Measurements from ENCODE around the gene TXNDC9. TPM values are rescaled to one million over a fixed set of nuclear protein-coding genes. Genes with fewer than 3 reads are reported as not detected.

TXNDC9 gene
- total and polyA plus RNA-seq, 2 of the 8 experiments (the other 6 are each of a cell fraction or from before 2014, with no cell fraction given) = 12.9 to 35.6 TPM

DNA sequence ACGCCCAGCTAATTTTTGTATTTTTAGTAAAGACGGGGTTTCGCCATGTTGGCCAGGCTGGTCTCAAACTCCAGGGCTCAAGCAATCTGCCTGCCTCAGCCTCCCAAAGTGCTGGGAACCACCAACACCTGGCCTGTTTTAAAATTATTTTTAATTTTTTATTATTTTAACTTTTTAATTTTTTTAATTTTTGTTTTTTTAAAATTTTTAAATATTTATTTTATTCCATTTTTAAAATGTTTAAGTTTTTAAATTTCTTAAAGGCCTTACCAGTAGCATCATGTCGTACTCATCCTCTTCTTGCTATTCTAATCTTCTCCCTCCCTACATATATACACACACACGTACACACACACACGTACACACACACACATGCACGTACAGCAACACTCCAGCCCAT is 36.6 kb downstream of the TXNDC9 start:
- Histone ChIP-seq H3K9ac (replicated peaks in 1 of 4; ENCODE audit: extremely low read depth in 1 of 4, low read depth in 3 of 4, low read length in 3 of 4) (no peak overlapping the region), H3K4me2 (ENCODE audit: insufficient read depth in 1 of 2, low read depth in 2 of 2, low read length in 2 of 2) (no peak overlapping the region), H2BK20ac (ENCODE audit: low read length) (no peak overlapping the region), H3K56ac (replicated peaks; ENCODE audit: insufficient read length, low read depth, low read length) (no peak overlapping the region), H4K5ac (ENCODE audit: insufficient read length, low read depth, low read length) (no peak overlapping the region), H3K23me2 (ENCODE audit: low read depth, low read length) (no peaks in the 10 kb centered on the region), H4K20me1 (replicated peaks in 1 of 2; ENCODE audit: control insufficient read depth in 1 of 2, insufficient read depth in 2 of 2, low read length in 2 of 2) (no peaks in the 10 kb centered on the region), H2BK15ac (ENCODE audit: low read length) (no peak overlapping the region), H3K79me2 (ENCODE audit: control insufficient read depth in 1 of 2, insufficient read depth in 2 of 2, low read length in 2 of 2) (no peaks in the 10 kb centered on the region), H2BK12ac (ENCODE audit: low read depth, low read length) (no peak overlapping the region), H3K4me1 (replicated peaks in 1 of 4; ENCODE audit: control insufficient read depth in 3 of 4, insufficient read depth in 4 of 4, low read length in 3 of 4) (no peaks in the 10 kb centered on the region), H3K4me3 (ENCODE audit: extremely low read depth in 1 of 4, insufficient read depth in 2 of 4, low read depth in 3 of 4, low read length in 4 of 4) (no peak overlapping the region), H3K9me3 (ENCODE audit: insufficient read depth in 2 of 2, low read depth in 1 of 2, low read length in 1 of 2) (no peaks in the 10 kb centered on the region), H3K27ac (ENCODE audit: low read depth, low read length) (no peak overlapping the region), H3K79me1 (ENCODE audit: low read depth, low read length) (no peaks in the 10 kb centered on the region), H3K36me3 (ENCODE audit: control insufficient read depth in 2 of 4, insufficient read depth in 4 of 4, low read length in 3 of 4) (no peaks in the 10 kb centered on the region), H2AFZ (ENCODE audit: low read length) (no peak overlapping the region), H2BK5ac (ENCODE audit: low read depth, low read length) (no peak overlapping the region), H2BK120ac (replicated peaks; ENCODE audit: low read depth, low read length) (no peak overlapping the region), H3K23ac (ENCODE audit: insufficient read length) (no peak overlapping the region), H4K8ac (ENCODE audit: extremely low read depth, insufficient read depth, low read length) (no peak overlapping the region), H3K14ac (ENCODE audit: insufficient read length) (no peak overlapping the region), H3K27me3 (replicated peaks in 1 of 4; ENCODE audit: control insufficient read depth in 3 of 4, extremely low read depth in 1 of 4, insufficient read depth in 3 of 4, low read length in 3 of 4) (no peaks in the 10 kb centered on the region), H2AK5ac (ENCODE audit: low read depth, low read length) (no peak overlapping the region), H3K4ac (replicated peaks; ENCODE audit: insufficient read length, low read depth, low read length) (no peak overlapping the region), H3K18ac (ENCODE audit: extremely low read depth, low read length) (no peak overlapping the region), H4K91ac (replicated peaks; ENCODE audit: insufficient read length, low read length) (no peak overlapping the region)
- 92% methylated on average over 7 of the region's 7 CpGs; no CpG with 5 or more reads in 1 of the 2 experiments for WGBS, 2 experiments (ENCODE audit: extremely low coverage in 1 of 2, insufficient coverage in 1 of 2, insufficient read length in 1 of 2, insufficient replicate concordance in 2 of 2, low coverage in 1 of 2, low lambda C conversion rate in 2 of 2, missing lambda C conversion rate in 1 of 2)
- DNase-seq (ENCODE audit: low read depth in 1 of 2, low spot score in 2 of 2) (no peak), FAIRE-seq (no peak)
- POLR2A ChIA-PET (ENCODE audit: partially characterized antibody) = no interaction called here
- CTCF ChIA-PET (ENCODE audit: partially characterized antibody) = interaction anchor here (0.6 kb wide), 1 partner anchor 44 kb away, joined by 3 read pairs; the partner anchor contains the start of gene LYG2
- TF ChIP-seq HDAC6 (IDR thresholded peaks at IDR 0.05; ENCODE audit: low read depth, low read length) (no peak), NRF1 (IDR thresholded peaks at IDR 0.05; ENCODE audit: low read depth, low read length) (no peak), EGR1 (IDR thresholded peaks at IDR 0.05; ENCODE audit: borderline replicate concordance, low read depth, low read length) (no peak), BCL11A (IDR thresholded peaks at IDR 0.05; ENCODE audit: low read depth in 2 of 2, low read length in 2 of 2) (no peak), PHF8 (conservative IDR thresholded peaks at IDR 0.05; ENCODE audit: low read depth, low read length) (no peak)
